SK-N-SH treated with all-trans-retinoic acid at 6 μM for 48 hours (cell line): ENCODE measurements around the gene C3orf22.

Experiments used
- CSDC2 ChIP-seq: fragments of 250-450 bp; sonication (Bioruptor Pico); IDR thresholded peaks from 2 replicates; pipeline ENCODE4 v1.5.0; 2020; ENCODE audit warnings: mild to moderate bottlenecking, moderate library complexity
- ISL1 ChIP-seq: fragments of 250-450 bp; sonication (Bioruptor Pico); IDR thresholded peaks from 2 replicates; pipeline ENCODE4 v2.1.2; 2022; ENCODE audit warnings: mild to moderate bottlenecking, moderate library complexity
- OSR1 ChIP-seq: fragments of 250-450 bp; sonication (Bioruptor Pico); IDR thresholded peaks from 2 replicates; pipeline ENCODE4 v1.8.0; 2022; ENCODE audit warnings: moderate library complexity, mild to moderate bottlenecking, inconsistent platforms
- TOX ChIP-seq: fragments of 250-450 bp; sonication (Bioruptor Pico); IDR thresholded peaks from 2 replicates; pipeline ENCODE4 v1.8.0; 2021; ENCODE audit warnings: mild to moderate bottlenecking, moderate library complexity, borderline replicate concordance
- ZC3H10 ChIP-seq: fragments of 250-450 bp; sonication (Bioruptor Pico); IDR thresholded peaks from 2 replicates; pipeline ENCODE4 v1.5.1; 2021; ENCODE audit warnings: mild to moderate bottlenecking, moderate library complexity
- ZFP30 ChIP-seq: fragments of 450-650 bp; formaldehyde crosslinking; IDR thresholded peaks from 2 replicates; pipeline ENCODE4 v1.5.0; 2022; ENCODE audit warnings: mild to moderate bottlenecking, moderate library complexity

GRCh38 chr3:126543457-126544061, 15.2 kb downstream of the C3orf22 start:
- TF ChIP-seq ISL1 (CRISPR knock-in tag) (no peak), OSR1 (CRISPR knock-in tag) (no peak), TOX (CRISPR knock-in tag) (no peak), CSDC2 (no peak), ZC3H10 (CRISPR knock-in tag) (no peak), ZFP30 (CRISPR knock-in tag) (no peak)
